ENCODE results near the gene CFAP46.

DNA sequence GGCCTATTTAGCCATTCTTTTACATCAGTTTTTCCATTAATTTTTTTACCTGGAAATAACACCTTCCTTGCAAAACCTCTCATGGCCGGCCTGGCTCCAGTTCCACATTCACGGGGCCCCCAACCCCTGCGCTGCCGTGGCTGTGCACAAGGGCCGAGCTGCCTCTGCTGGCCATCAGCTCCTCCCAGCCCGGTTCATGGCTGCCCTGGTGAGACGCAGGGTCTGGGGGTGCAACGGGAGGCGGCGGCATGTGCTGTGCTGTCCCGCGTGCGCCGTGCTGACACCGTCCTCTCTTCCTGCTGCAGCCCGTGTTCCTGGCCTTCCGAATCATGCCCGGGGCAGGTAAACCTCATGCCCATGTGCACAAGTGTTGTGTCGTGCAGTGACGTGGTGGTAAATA, 160.8 kb downstream of the CFAP46 start:
- no peak for TF ChIP-seq L3MBTL2 (conservative IDR thresholded peaks at IDR 0.05)
- TF ChIP-seq SUZ12 (IDR thresholded peaks at IDR 0.05), result no peak
- no peak for TF ChIP-seq FOXK2 (IDR thresholded peaks at IDR 0.05)
- TF ChIP-seq ZNF384 (IDR thresholded peaks at IDR 0.05), result no peak
